WTC11 (cell line): ENCODE measurements around the gene ZNF432. TPM values are rescaled to one million over a fixed set of nuclear protein-coding genes. Genes with fewer than 3 reads are reported as not detected.

ENCODE experiments used
- ATAC-seq: fragments of 200-7000 bp; cut with Tn5 transposase; 2 replicates; pipeline ENCODE4 v1.10.0; 2021; ENCODE audit warnings: mild to moderate bottlenecking, moderate library complexity
- Bru-seq: library from RNA; stranded (reverse); fragments of 400-500 nt; gene quantifications from one replicate; lab custom pipeline; 2021; lab: Mats Ljungman, UMichigan
- CTCF ChIA-PET: fragments of 300-600 bp; sonication (Branson Sonifier 250); formaldehyde crosslinking; loops from one replicate; lab custom pipeline; 2021; ENCODE audit warnings: antibody characterized with exemption; lab: Charles Lee
- POLR2A ChIA-PET: fragments of 350-600 bp; sonication (Branson Sonifier 250); formaldehyde crosslinking; loops from one replicate; lab custom pipeline; 2021; ENCODE audit warnings: antibody characterized with exemption; lab: Charles Lee
- DNase-seq: peaks from one replicate; pipeline ENCODE4 v3.0.0; 2021; ENCODE audit warnings: low spot score
- H3K27ac Mint-ChIP-seq: 2 replicates; pipeline ENCODE4 v1.8.0; 2021; ENCODE audit warnings: mixed read lengths
- H3K27me3 Mint-ChIP-seq: 2 replicates; pipeline ENCODE4 v1.8.0; 2021; ENCODE audit warnings: low read depth, mild to moderate bottlenecking, moderate library complexity, mixed read lengths
- H3K36me3 Mint-ChIP-seq: 2 replicates; pipeline ENCODE4 v1.8.0; 2021; ENCODE audit warnings: mixed read lengths
- H3K4me1 Mint-ChIP-seq: 2 replicates; pipeline ENCODE4 v1.8.0; 2022; ENCODE audit warnings: mixed read lengths
- H3K4me3 Mint-ChIP-seq: 2 replicates; pipeline ENCODE4 v1.8.0; 2021; ENCODE audit warnings: mild to moderate bottlenecking, moderate library complexity, mixed read lengths
- H3K9me3 Mint-ChIP-seq: 2 replicates; pipeline ENCODE4 v1.8.0; 2021; ENCODE audit warnings: mixed read lengths
- AR ChIP-seq: fragments of 250-450 bp; sonication (Bioruptor Pico); IDR thresholded peaks from 2 replicates; pipeline ENCODE4 v1.9.0; 2021; ENCODE audit warnings: mild to moderate bottlenecking
- ARID4B ChIP-seq: sonication (generic); formaldehyde crosslinking; IDR thresholded peaks from 2 replicates; pipeline ENCODE4 v1.8.0; 2023; ENCODE audit warnings: missing genetic modification reagents, mild to moderate bottlenecking, borderline replicate concordance
- ATF6 ChIP-seq: sonication (generic); formaldehyde crosslinking; IDR thresholded peaks from 2 replicates; pipeline ENCODE4 v1.8.1; 2023; ENCODE audit warnings: mild to moderate bottlenecking, missing genetic modification reagents
- E2F5 ChIP-seq: sonication (generic); formaldehyde crosslinking; IDR thresholded peaks from 2 replicates; pipeline ENCODE4 v1.8.1; 2022; ENCODE audit warnings: mild to moderate bottlenecking, moderate library complexity, missing genetic modification reagents
- FOXK1 ChIP-seq: sonication (generic); formaldehyde crosslinking; IDR thresholded peaks from 2 replicates; pipeline ENCODE4 v1.8.0; 2022; ENCODE audit warnings: mild to moderate bottlenecking, moderate library complexity, missing genetic modification reagents
- HMGXB4 ChIP-seq: sonication (generic); formaldehyde crosslinking; IDR thresholded peaks from 2 replicates; pipeline ENCODE4 v1.8.1; 2023; ENCODE audit warnings: mild to moderate bottlenecking, moderate library complexity, missing genetic modification reagents
- IRF1 ChIP-seq: sonication (generic); formaldehyde crosslinking; IDR thresholded peaks from 2 replicates; pipeline ENCODE4 v1.8.0; 2023; ENCODE audit warnings: missing genetic modification reagents
- JUN ChIP-seq: sonication (generic); formaldehyde crosslinking; IDR thresholded peaks from 2 replicates; pipeline ENCODE4 v1.8.0; 2023; ENCODE audit warnings: mild to moderate bottlenecking, missing genetic modification reagents
- MLX ChIP-seq: sonication (generic); formaldehyde crosslinking; IDR thresholded peaks from 2 replicates; pipeline ENCODE4 v1.8.1; 2023; ENCODE audit warnings: mild to moderate bottlenecking, missing genetic modification reagents, moderate library complexity
- NFYB ChIP-seq: sonication (generic); formaldehyde crosslinking; conservative IDR thresholded peaks from 2 replicates; pipeline ENCODE4 v1.8.0; 2022; ENCODE audit warnings: low read depth, missing genetic modification reagents
- RELA ChIP-seq: sonication (generic); formaldehyde crosslinking; IDR thresholded peaks from 2 replicates; pipeline ENCODE4 v1.8.1; 2022; ENCODE audit warnings: missing genetic modification reagents, mild to moderate bottlenecking, borderline replicate concordance
- SMAD3 ChIP-seq: sonication (generic); formaldehyde crosslinking; IDR thresholded peaks from 2 replicates; pipeline ENCODE4 v1.8.0; 2022; ENCODE audit warnings: missing genetic modification reagents, mild to moderate bottlenecking, borderline replicate concordance
- ZBTB43 ChIP-seq: sonication (generic); formaldehyde crosslinking; IDR thresholded peaks from 2 replicates; pipeline ENCODE4 v1.8.1; 2023; ENCODE audit warnings: mild to moderate bottlenecking, missing genetic modification reagents
- ZNF281 ChIP-seq: sonication (generic); formaldehyde crosslinking; IDR thresholded peaks from 2 replicates; pipeline ENCODE4 v1.8.0; 2023; ENCODE audit warnings: mild to moderate bottlenecking, missing genetic modification reagents
- long read RNA-seq, 3 experiments: library from RNA in 1 of 3; library from capped mRNA in 1 of 3; library from polyadenylated mRNA in 1 of 3; unstranded in 2 of 3; stranded (forward) in 1 of 3; transcript quantifications; one replicate each; pipeline ENCODE4 v2.0.0, GENCODE V29; 2021
- total RNA-seq: library from RNA; stranded (reverse); gene quantifications from 3 replicates; pipeline ENCODE4 v1.2.3, GENCODE V29; 2021

The ZNF432 gene
- total RNA-seq (8.4 to 10.3 TPM (median 8.9 TPM) in 3 replicates), Bru-seq, nascent RNA (percentile 68 among the genes with signal in this experiment)
- long read RNA-seq, experiment 1, transcript ZNF432-201 (5 exons, 2,577 nt) = major isoform, 11 of 20 reads
- long read RNA-seq, experiment 1, partial matches to known transcripts = 1 of 20 reads
- long read RNA-seq, experiment 1, other reads (novel, unspliced or antisense) = 6 of 20 reads
- long read RNA-seq, experiment 2, partial matches to known transcripts = 1 of 9 reads
- long read RNA-seq, experiment 2, other reads (novel, unspliced or antisense) = 8 of 9 reads
- long read RNA-seq, experiment 3, partial matches to known transcripts = 0 of 3 reads
- long read RNA-seq, experiment 3, other reads (novel, unspliced or antisense) = 2 of 3 reads

GRCh38 chr19:52048555-52049501, at the start of gene ZNF432:
Gene ZNF432 (minus strand): TSS chr19:52048838. CDS start chr19:52046868, 1,970 bp downstream.
- POLR2A ChIA-PET = interaction anchor here (1.0 kb wide), 1 partner anchor 41 kb away, joined by 4 read pairs; the partner anchor contains the start of gene ZNF615
- peaks cover 24% of the 10 kb centered on the region for H3K9me3 Mint-ChIP-seq
- H3K4me1 Mint-ChIP-seq = peaks cover 23% of the 10 kb centered on the region
- ATAC-seq = peak; percentile 91
- H3K4me3 Mint-ChIP-seq = peak within 1 kb of the TSS; percentile 99
- H3K36me3 Mint-ChIP-seq = peaks cover 35% of the 10 kb centered on the region
- CTCF ChIA-PET = no interaction called here
- H3K27ac Mint-ChIP-seq = peak within 1 kb of the TSS; percentile 100
- peaks cover 5% of the 10 kb centered on the region for H3K27me3 Mint-ChIP-seq
- peak; percentile 97 for DNase-seq
- TF ChIP-seq ATF6 (CRISPR knock-in tag) (no peak), E2F5 (CRISPR knock-in tag) (0 out of 2 replicates have a peak, but pooled peaks have one; percentile 34), SMAD3 (CRISPR knock-in tag) (0 out of 2 replicates have a peak, but pooled peaks have one; percentile 51), ZNF281 (CRISPR knock-in tag) (no peak), JUN (CRISPR knock-in tag) (no peak), ARID4B (CRISPR knock-in tag) (peak; percentile 72; the same call in 1 of the 2 replicates), FOXK1 (peak; percentile 35; the same call in 1 of the 2 replicates), NFYB (CRISPR knock-in tag) (no peak), AR (CRISPR knock-in tag) (no peak), MLX (no peak), IRF1 (CRISPR knock-in tag) (no peak), RELA (CRISPR knock-in tag) (no peak), ZBTB43 (CRISPR knock-in tag) (no peak), HMGXB4 (CRISPR knock-in tag) (0 out of 2 replicates have a peak, but pooled peaks have one; percentile 29)
